H1 (cell line): Measurements from ENCODE around the gene SNRPD3. TPM values are rescaled to one million over a fixed set of nuclear protein-coding genes. Genes with fewer than 3 reads are reported as not detected.

Experiments
- CTCF ChIA-PET: fragments of 300-600 bp; sonication (Branson Sonifier 250); formaldehyde crosslinking; loops from one replicate; lab custom pipeline; 2021; ENCODE audit not compliant: partially characterized antibody; lab: Charles Lee
- POLR2A ChIA-PET: fragments of 300-600 bp; sonication (Branson Sonifier 250); formaldehyde crosslinking; loops from one replicate; lab custom pipeline; 2021; ENCODE audit warnings: inconsistent platforms; ENCODE audit not compliant: partially characterized antibody; lab: Charles Lee
- DNase-seq, 2 experiments: peaks; one replicate each; pipeline versions ENCODE4 v3.0.0 to v3.0.0-alpha.2; 2010 to 2022; ENCODE audit warnings: low spot score in 2 of 2, low read depth in 1 of 2, mixed read lengths in 1 of 2
- FAIRE-seq: peaks from 2 replicates; lab custom pipeline; 2011; peaks lifted over from hg19 to GRCh38; lab: Jason Lieb, UNC
- H2AFZ ChIP-seq: 2 replicates; pipeline ENCODE4 v1.8.1; 2012; ENCODE audit warnings: low read length, inconsistent platforms
- H2AK5ac ChIP-seq: 2 replicates; pipeline ENCODE4 v1.6.1; 2013; ENCODE audit warnings: low read depth, low read length
- H2BK120ac ChIP-seq: replicated peaks from 2 replicates; pipeline ENCODE3; 2013; ENCODE audit warnings: low read depth, low read length, inconsistent platforms
- H2BK12ac ChIP-seq: 2 replicates; pipeline ENCODE4 v1.6.1; 2013; ENCODE audit warnings: low read depth, low read length
- H2BK15ac ChIP-seq: 2 replicates; pipeline ENCODE4 v1.6.1; 2013; ENCODE audit warnings: low read length
- H2BK20ac ChIP-seq: 2 replicates; pipeline ENCODE4 v1.6.1; 2013; ENCODE audit warnings: low read length
- H2BK5ac ChIP-seq: 2 replicates; pipeline ENCODE4 v1.6.1; 2013; ENCODE audit warnings: low read depth, low read length
- H3K14ac ChIP-seq: 2 replicates; pipeline ENCODE4 v1.6.1; 2013; ENCODE audit warnings: inconsistent platforms; ENCODE audit not compliant: insufficient read length
- H3K18ac ChIP-seq: 2 replicates; pipeline ENCODE4 v1.6.1; 2013; ENCODE audit warnings: low read length; ENCODE audit errors: extremely low read depth
- H3K23ac ChIP-seq: 2 replicates; pipeline ENCODE4 v1.6.1; 2013; ENCODE audit warnings: inconsistent platforms; ENCODE audit not compliant: insufficient read length
- H3K23me2 ChIP-seq: 2 replicates; pipeline ENCODE4 v1.6.1; 2013; ENCODE audit warnings: low read depth, low read length
- H3K27ac ChIP-seq: 2 replicates; pipeline ENCODE4 v1.6.1; 2011; ENCODE audit warnings: low read depth, low read length, inconsistent platforms
- H3K27me3 ChIP-seq, 4 experiments: replicated peaks in 1 of 4; 1 replicate in 1 of 4; 2 replicates in 3 of 4; pipeline versions ENCODE4 v1.6.1 to v1.8.1; 2011 to 2013; ENCODE audit warnings: low read length in 3 of 4, mild to moderate bottlenecking in 3 of 4, inconsistent platforms in 2 of 4, mixed read lengths in 2 of 4, moderate library complexity in 1 of 4; ENCODE audit not compliant: control insufficient read depth in 3 of 4, insufficient read depth in 3 of 4; ENCODE audit errors: extremely low read depth in 1 of 4
- H3K36me3 ChIP-seq, 4 experiments: 2 replicates each; pipeline versions ENCODE4 v1.6.1 to v1.8.1; 2011 to 2013; ENCODE audit warnings: mild to moderate bottlenecking in 4 of 4, low read length in 3 of 4, moderate library complexity in 2 of 4, control low read depth in 1 of 4, inconsistent platforms in 1 of 4; ENCODE audit not compliant: insufficient read depth in 4 of 4, control insufficient read depth in 2 of 4
- H3K4ac ChIP-seq: replicated peaks from 2 replicates; pipeline ENCODE3; 2013; ENCODE audit warnings: low read length, low read depth, mixed read lengths, inconsistent platforms; ENCODE audit not compliant: insufficient read length
- H3K4me1 ChIP-seq, 4 experiments: replicated peaks in 1 of 4; 1 replicate in 1 of 4; 2 replicates in 3 of 4; pipeline versions ENCODE4 v1.6.1 to v1.8.1; 2011 to 2013; ENCODE audit warnings: low read length in 3 of 4, inconsistent platforms in 2 of 4, mixed read lengths in 1 of 4; ENCODE audit not compliant: insufficient read depth in 4 of 4, control insufficient read depth in 3 of 4
- H3K4me2 ChIP-seq, 2 experiments: 2 replicates each; pipeline versions ENCODE4 v1.6.1 to v1.8.1; 2011 to 2013; ENCODE audit warnings: low read depth in 2 of 2, low read length in 2 of 2, control low read depth in 1 of 2, inconsistent platforms in 1 of 2, mild to moderate bottlenecking in 1 of 2; ENCODE audit not compliant: insufficient read depth in 1 of 2
- H3K4me3 ChIP-seq, 4 experiments: fragments of 200-600, 300-600 bp in 1 of 4; sonication (generic), shearing (Covaris generic), sonication (Bioruptor Twin) in 1 of 4; 2 replicates each; pipeline versions ENCODE4 v1.5.1 to v1.8.1; 2011 to 2016; ENCODE audit warnings: low read length in 4 of 4, low read depth in 3 of 4, control low read depth in 2 of 4, inconsistent platforms in 2 of 4, mild to moderate bottlenecking in 2 of 4, mixed read lengths in 1 of 4, moderate library complexity in 1 of 4; ENCODE audit not compliant: insufficient read depth in 2 of 4; ENCODE audit errors: extremely low read depth in 1 of 4
- H3K56ac ChIP-seq: replicated peaks from 2 replicates; pipeline ENCODE3; 2013; ENCODE audit warnings: low read depth, mild to moderate bottlenecking, mixed read lengths, low read length, inconsistent platforms; ENCODE audit not compliant: insufficient read length
- H3K79me1 ChIP-seq: 2 replicates; pipeline ENCODE4 v1.6.1; 2013; ENCODE audit warnings: low read depth, low read length, control low read depth
- H3K79me2 ChIP-seq, 2 experiments: 2 replicates each; pipeline versions ENCODE4 v1.6.1 to v1.8.1; 2012 to 2013; ENCODE audit warnings: low read length in 2 of 2, mild to moderate bottlenecking in 2 of 2, inconsistent platforms in 1 of 2; ENCODE audit not compliant: insufficient read depth in 2 of 2, control insufficient read depth in 1 of 2
- H3K9ac ChIP-seq, 4 experiments: replicated peaks in 1 of 4; 1 replicate in 1 of 4; 2 replicates in 3 of 4; pipeline versions ENCODE4 v1.6.1 to v1.8.1; 2011 to 2013; ENCODE audit warnings: low read depth in 3 of 4, low read length in 3 of 4, control low read depth in 2 of 4, mild to moderate bottlenecking in 2 of 4, moderate library complexity in 2 of 4, inconsistent platforms in 1 of 4; ENCODE audit errors: extremely low read depth in 1 of 4
- H3K9me3 ChIP-seq, 2 experiments: 2 replicates each; pipeline versions ENCODE4 v1.6.1 to v1.8.1; 2012 to 2013; ENCODE audit warnings: mild to moderate bottlenecking in 2 of 2, moderate library complexity in 2 of 2, control low read depth in 1 of 2, inconsistent platforms in 1 of 2, low read depth in 1 of 2, low read length in 1 of 2, mixed read lengths in 1 of 2; ENCODE audit not compliant: insufficient read depth in 2 of 2
- H4K20me1 ChIP-seq, 2 experiments: replicated peaks in 1 of 2; 2 replicates each; pipeline versions ENCODE3 to v1.8.1; 2011 to 2013; ENCODE audit warnings: inconsistent platforms in 2 of 2, low read length in 2 of 2, mild to moderate bottlenecking in 1 of 2; ENCODE audit not compliant: insufficient read depth in 2 of 2, control insufficient read depth in 1 of 2
- H4K5ac ChIP-seq: 2 replicates; pipeline ENCODE4 v1.6.1; 2013; ENCODE audit warnings: low read length, low read depth, mixed read lengths, inconsistent platforms; ENCODE audit not compliant: insufficient read length
- H4K8ac ChIP-seq: 2 replicates; pipeline ENCODE4 v1.8.0; 2013; ENCODE audit warnings: mild to moderate bottlenecking, moderate library complexity, low read length, inconsistent platforms; ENCODE audit not compliant: insufficient read depth; ENCODE audit errors: extremely low read depth
- H4K91ac ChIP-seq: replicated peaks from 2 replicates; pipeline ENCODE3; 2013; ENCODE audit warnings: low read length, mixed read lengths, inconsistent platforms; ENCODE audit not compliant: insufficient read length
- BRCA1 ChIP-seq: IDR thresholded peaks from 2 replicates; pipeline ENCODE4 v1.6.1; 2012; ENCODE audit warnings: low read depth, low read length, improper control_type of control experiment
- CEBPB ChIP-seq: IDR thresholded peaks from 2 replicates; pipeline ENCODE4 v1.6.1; 2012; ENCODE audit warnings: low read depth, low read length
- CREB1 ChIP-seq: IDR thresholded peaks from 2 replicates; pipeline ENCODE4 v1.6.1; 2012; ENCODE audit warnings: inconsistent platforms
- EP300 ChIP-seq, 2 experiments: IDR thresholded peaks; 1 replicate in 1 of 2; 2 replicates in 1 of 2; pipeline ENCODE4 v1.6.1; 2011 to 2012; ENCODE audit warnings: low read depth in 2 of 2, low read length in 2 of 2, mild to moderate bottlenecking in 2 of 2, borderline replicate concordance in 1 of 2, inconsistent platforms in 1 of 2, moderate library complexity in 1 of 2
- HDAC2 ChIP-seq, 2 experiments: fragments of 300-600 bp in 1 of 2; sonication (generic) in 1 of 2; IDR thresholded peaks; 2 replicates each; pipeline ENCODE4 v1.6.1; 2011 to 2012; ENCODE audit warnings: low read depth in 2 of 2, low read length in 2 of 2, mild to moderate bottlenecking in 2 of 2, moderate library complexity in 2 of 2, borderline replicate concordance in 1 of 2, inconsistent platforms in 1 of 2
- KDM1A ChIP-seq: fragments of 200-600, 300-600 bp; sonication (generic); IDR thresholded peaks from 2 replicates; pipeline ENCODE4 v1.7.1; 2016; ENCODE audit warnings: mild to moderate bottlenecking, low read length, borderline replicate concordance
- KDM5A ChIP-seq: fragments of 200-600 bp; IDR thresholded peaks from 2 replicates; pipeline ENCODE4 v1.7.1; 2012; ENCODE audit warnings: mild to moderate bottlenecking, low read length, inconsistent platforms, mixed read lengths
- POLR2A ChIP-seq, 2 experiments: IDR thresholded peaks; 1 replicate in 1 of 2; 2 replicates in 1 of 2; pipeline ENCODE4 v1.6.1; 2011; ENCODE audit warnings: low read depth in 2 of 2, low read length in 2 of 2, mild to moderate bottlenecking in 2 of 2; ENCODE audit errors: control extremely low read depth in 1 of 2
- POLR2AphosphoS5 ChIP-seq: IDR thresholded peaks from 2 replicates; pipeline ENCODE4 v1.6.1; 2011; ENCODE audit warnings: low read depth, low read length
- POU5F1 ChIP-seq: IDR thresholded peaks from 2 replicates; pipeline ENCODE4 v1.6.1; 2011; ENCODE audit warnings: low read depth, mild to moderate bottlenecking, low read length, moderate library complexity
- SUZ12 ChIP-seq: fragments of 200-600 bp; sonication (generic); IDR thresholded peaks from 2 replicates; pipeline ENCODE4 v1.6.1; 2012; ENCODE audit warnings: mild to moderate bottlenecking, inconsistent platforms, low read length, moderate library complexity, mixed read lengths
- TCF12 ChIP-seq: IDR thresholded peaks from 2 replicates; pipeline ENCODE4 v1.6.1; 2011; ENCODE audit warnings: low read depth, mild to moderate bottlenecking, low read length
- WGBS, 2 experiments: shearing (Covaris generic) in 1 of 2; methylation state at CpG; one replicate each; pipeline versions ENCODE4 v1.1.6 to v1.1.7; 2013 to 2015; ENCODE audit warnings: low lambda C conversion rate in 2 of 2, mixed read lengths in 2 of 2, inconsistent platforms in 1 of 2, low coverage in 1 of 2, missing lambda C conversion rate in 1 of 2; ENCODE audit not compliant: insufficient replicate concordance in 2 of 2, insufficient coverage in 1 of 2, insufficient read length in 1 of 2; ENCODE audit errors: extremely low coverage in 1 of 2, missing lambda C conversion rate in 1 of 2; 5-methylcytosine and 5-hydroxymethylcytosine counted together
- polyA plus RNA-seq, 7 experiments: library from polyadenylated mRNA; depleted of rRNA in 3 of 7; stranded (reverse) in 5 of 7; unstranded in 2 of 7; fragments of >200 nt in 5 of 7; fragments of 200-250 nt in 2 of 7; gene quantifications; 1 replicate in 5 of 7; 2 replicates in 1 of 7; 4 replicates in 1 of 7; pipeline versions ENCODE4 v1.2.1 to v1.2.3, GENCODE V29; 2011 to 2013; ENCODE audit warnings: missing spikeins in 2 of 7, mixed read lengths in 2 of 7
- total RNA-seq: library from RNA; stranded (reverse); fragmentation: NEBNext Ultra II Directional; extraction: Animal tissue kit (Norgen Biotek cat#: 25700); gene quantifications from 2 replicates; pipeline ENCODE4 v1.2.1, GENCODE V29; 2021
- TF ChIP-seq, protein P1 (sequence below): IDR thresholded peaks from 2 replicates; pipeline ENCODE4 v1.6.1; 2011; ENCODE audit warnings: low read depth, mild to moderate bottlenecking, low read length; ENCODE audit not compliant: insufficient read depth

The SNRPD3 gene
- total and polyA plus RNA-seq, 2 of the 8 experiments (the other 6 are each of a cell fraction or from before 2014, with no cell fraction given), result 200 to 455 TPM

DNA sequence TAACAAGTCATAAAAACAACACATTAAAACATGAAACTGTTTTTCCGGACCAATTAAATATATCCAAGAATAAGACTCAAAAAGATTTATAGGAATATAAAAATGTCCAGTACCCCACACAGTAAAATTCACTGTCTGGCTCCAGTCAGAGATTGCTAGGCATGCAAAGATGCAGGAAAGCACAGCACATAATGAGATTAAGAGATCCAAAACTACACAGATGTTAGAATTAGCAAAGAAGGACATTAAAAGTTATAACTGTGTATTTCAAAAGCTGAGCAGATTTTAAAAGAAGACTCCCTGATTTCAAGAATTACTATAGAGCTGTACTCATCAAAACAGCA lies 23.4 kb downstream of the SNRPD3 start:
- H3K4me3 ChIP-seq, result no peak overlapping the region
- no peak overlapping the region for H3K18ac ChIP-seq
- H2AFZ ChIP-seq, result no peak overlapping the region
- FAIRE-seq, result no peak
- DNase-seq, result no peak
- H3K4me2 ChIP-seq, result no peak overlapping the region
- no peak overlapping the region for H2BK20ac ChIP-seq
- H3K23me2 ChIP-seq, result no peaks in the 10 kb centered on the region
- no peak overlapping the region for H2BK120ac ChIP-seq
- no peak overlapping the region for H3K4ac ChIP-seq
- H3K27me3 ChIP-seq, result no peaks in the 10 kb centered on the region
- H3K14ac ChIP-seq, result no peak overlapping the region
- H2BK12ac ChIP-seq, result no peak overlapping the region
- H3K79me1 ChIP-seq, result no peaks in the 10 kb centered on the region
- no peaks in the 10 kb centered on the region for H3K9me3 ChIP-seq
- no peak overlapping the region for H3K27ac ChIP-seq
- no peak overlapping the region for H3K9ac ChIP-seq
- H4K91ac ChIP-seq, result no peak overlapping the region
- H3K4me1 ChIP-seq, result no peaks in the 10 kb centered on the region; a peak in 1 of 7 replicates
- POLR2A ChIA-PET, result interaction anchor here (0.5 to 4.4 kb wide), 6 partner anchors 10 to 23 kb away, joined by 4 to 26 read pairs (median 5); partner anchors contain the start of genes LRRC75B and SNRPD3
- 83% methylated on average over 1 of the region's 1 CpG; no CpG with 5 or more reads in 1 of the 2 experiments for WGBS, 2 experiments
- TF ChIP-seq HDAC2 (IDR thresholded peaks at IDR 0.05; ENCODE audit: borderline replicate concordance in 1 of 2, low read depth in 2 of 2, low read length in 2 of 2), result no peak
- TF ChIP-seq SUZ12, result no peak
- no peak for TF ChIP-seq EP300 (IDR thresholded peaks at IDR 0.05; ENCODE audit: borderline replicate concordance in 1 of 2, low read depth in 2 of 2, low read length in 2 of 2)
- no peak for TF ChIP-seq BRCA1
- no peak for TF ChIP-seq POLR2A (IDR thresholded peaks at IDR 0.05; ENCODE audit: control extremely low read depth in 1 of 2, low read depth in 2 of 2, low read length in 2 of 2)
- TF ChIP-seq KDM1A, result no peak
- no peak for TF ChIP-seq POU5F1
- TF ChIP-seq CREB1, result no peak
- TF ChIP-seq CEBPB, result no peak
- no peak for TF ChIP-seq TCF12
- TF ChIP-seq POLR2AphosphoS5, result no peak
- no peak for TF ChIP-seq KDM5A
- TF ChIP-seq, protein P1, sequence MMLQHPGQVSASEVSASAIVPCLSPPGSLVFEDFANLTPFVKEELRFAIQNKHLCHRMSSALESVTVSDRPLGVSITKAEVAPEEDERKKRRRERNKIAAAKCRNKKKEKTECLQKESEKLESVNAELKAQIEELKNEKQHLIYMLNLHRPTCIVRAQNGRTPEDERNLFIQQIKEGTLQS, result no peak
- TF ChIP-seq, all 59 proteins: peak for 0
- Histone ChIP-seq H3K56ac (no peak overlapping the region), H3K36me3 (peaks cover 2 to 8% (median 4%) of the 10 kb centered on the region in 4 experiments; a peak in 4 of 8 replicates), H4K20me1 (peaks cover 0 to 1% of the 10 kb centered on the region in 2 experiments), H4K5ac (no peak overlapping the region), H3K23ac (no peak overlapping the region), H4K8ac (no peak overlapping the region), H2BK15ac (no peak overlapping the region), H2BK5ac (no peak overlapping the region), H3K79me2 (no peaks in the 10 kb centered on the region), H2AK5ac (no peak overlapping the region)
- CTCF ChIA-PET, result interaction anchor here (0.7 kb wide), 1 partner anchor 9 kb away, joined by 3 read pairs; no protein-coding TSS in a partner anchor
